HUES48 (cell line): Measurements from ENCODE around the gene TRAK2.
"Not testable (repeated sequence)": the region's sequence is repeated elsewhere in the genome, so short reads cannot be mapped to it uniquely, and the experiment has no call there.

ENCODE experiments used
- H3K27ac ChIP-seq: one replicate; pipeline ENCODE4 v1.7.0; 2013; ENCODE audit warnings: low read depth, low read length, inconsistent platforms
- H3K27me3 ChIP-seq: 2 replicates; pipeline ENCODE4 v1.6.1; 2013; ENCODE audit warnings: mild to moderate bottlenecking, low read length; ENCODE audit not compliant: control insufficient read depth, insufficient read depth
- H3K36me3 ChIP-seq: 2 replicates; pipeline ENCODE4 v1.6.1; 2013; ENCODE audit warnings: low read length; ENCODE audit not compliant: control insufficient read depth, insufficient read depth
- H3K4me1 ChIP-seq: 2 replicates; pipeline ENCODE4 v1.6.1; 2013; ENCODE audit warnings: mild to moderate bottlenecking, low read length; ENCODE audit not compliant: control insufficient read depth, insufficient read depth
- H3K4me3 ChIP-seq: 2 replicates; pipeline ENCODE4 v1.5.1; 2013; ENCODE audit warnings: mild to moderate bottlenecking, low read depth, low read length
- H3K9ac ChIP-seq: 2 replicates; pipeline ENCODE4 v1.6.1; 2013; ENCODE audit warnings: mild to moderate bottlenecking, low read depth, low read length, moderate library complexity
- H3K9me3 ChIP-seq: 2 replicates; pipeline ENCODE4 v1.6.1; 2013; ENCODE audit warnings: low read length; ENCODE audit not compliant: control insufficient read depth, insufficient read depth

TRAK2 gene

GRCh38 chr2:201448701-201449100 lies 2.6 kb downstream of the TRAK2 start:
- no peak overlapping the region for H3K4me3 ChIP-seq
- no peak overlapping the region for H3K9ac ChIP-seq
- no peaks in the 10 kb centered on the region for H3K27me3 ChIP-seq
- H3K36me3 ChIP-seq: no peaks in the 10 kb centered on the region
- peaks cover 9% of the 10 kb centered on the region; the same call in 1 of the 2 replicates for H3K4me1 ChIP-seq
- no peaks in the 10 kb centered on the region for H3K9me3 ChIP-seq
- no peak overlapping the region for H3K27ac ChIP-seq

GRCh38 chr2:201448061-201448460 lies 3.2 kb downstream of the TRAK2 start:
- Histone ChIP-seq H3K4me1 (peaks cover 7% of the 10 kb centered on the region; the same call in 1 of the 2 replicates), H3K27me3 (no peaks in the 10 kb centered on the region), H3K4me3 (no peak overlapping the region), H3K9ac (no peak overlapping the region), H3K36me3 (no peaks in the 10 kb centered on the region), H3K27ac (no peak overlapping the region), H3K9me3 (no peaks in the 10 kb centered on the region)

- Histone ChIP-seq H3K27ac (no peak overlapping the region), H3K9ac (no peak overlapping the region), H3K27me3 (no peaks in the 10 kb centered on the region), H3K4me1 (peaks cover 3% of the 10 kb centered on the region; the same call in 1 of the 2 replicates), H3K9me3 (no peaks in the 10 kb centered on the region), H3K36me3 (no peaks in the 10 kb centered on the region), H3K4me3 (no peak overlapping the region)
These were observed 4.2 kb downstream of the TRAK2 start for GRCh38 chr2:201447086-201447485.

- H3K9ac ChIP-seq: no peak overlapping the region
- no peaks in the 10 kb centered on the region for H3K9me3 ChIP-seq
- H3K27ac ChIP-seq: no peak overlapping the region
- H3K36me3 ChIP-seq: no peaks in the 10 kb centered on the region
- no peaks in the 10 kb centered on the region for H3K4me1 ChIP-seq
- no peak overlapping the region for H3K4me3 ChIP-seq
- no peaks in the 10 kb centered on the region for H3K27me3 ChIP-seq
These were observed 6.4 kb downstream of the TRAK2 start for GRCh38 chr2:201444746-201445465.

GRCh38 chr2:201441409-201441808 lies 9.8 kb downstream of the TRAK2 start:
- no peaks in the 10 kb centered on the region for H3K27me3 ChIP-seq
- H3K4me1 ChIP-seq: peaks cover 2% of the 10 kb centered on the region; the same call in 1 of the 2 replicates
- no peaks in the 10 kb centered on the region for H3K9me3 ChIP-seq
- no peak overlapping the region for H3K9ac ChIP-seq
- no peak overlapping the region for H3K4me3 ChIP-seq
- H3K27ac ChIP-seq: no peak overlapping the region
- H3K36me3 ChIP-seq: no peaks in the 10 kb centered on the region

GRCh38 chr2:201440182-201440581 lies 11.1 kb downstream of the TRAK2 start:
- Histone ChIP-seq H3K27me3 (no peaks in the 10 kb centered on the region), H3K4me3 (no peak overlapping the region), H3K9ac (no peak overlapping the region), H3K9me3 (no peaks in the 10 kb centered on the region), H3K4me1 (peaks cover 2% of the 10 kb centered on the region; the same call in 1 of the 2 replicates), H3K36me3 (no peaks in the 10 kb centered on the region), H3K27ac (no peak overlapping the region)

- H3K27ac ChIP-seq, H3K36me3 ChIP-seq, H3K4me1 ChIP-seq: not testable (repeated sequence)
These were observed 11.8 kb downstream of the TRAK2 start for GRCh38 chr2:201439336-201439922.

GRCh38 chr2:201436141-201436540 lies 15.1 kb downstream of the TRAK2 start:
- Histone ChIP-seq H3K27ac (no peak overlapping the region), H3K27me3 (no peaks in the 10 kb centered on the region), H3K4me3 (no peak overlapping the region), H3K4me1 (peaks cover 2% of the 10 kb centered on the region; the same call in 1 of the 2 replicates), H3K9ac (no peak overlapping the region), H3K9me3 (0 out of 2 replicates have a peak, but pooled peaks cover 4% of the 10 kb centered on the region), H3K36me3 (no peaks in the 10 kb centered on the region)

More at GRCh38 chr2:201439336-201439922, 11.8 kb downstream of the TRAK2 start:
- H3K4me3 ChIP-seq, H3K9me3 ChIP-seq, H3K9ac ChIP-seq, H3K27me3 ChIP-seq: not testable (repeated sequence)

- 0 out of 2 replicates have a peak, but pooled peaks cover 12% of the 10 kb centered on the region for H3K9me3 ChIP-seq
- no peak overlapping the region for H3K9ac ChIP-seq
- no peaks in the 10 kb centered on the region for H3K27me3 ChIP-seq
- no peaks in the 10 kb centered on the region for H3K36me3 ChIP-seq
- H3K4me1 ChIP-seq: peaks cover 2% of the 10 kb centered on the region; the same call in 1 of the 2 replicates
- no peak overlapping the region for H3K4me3 ChIP-seq
- no peak overlapping the region for H3K27ac ChIP-seq
These were observed 17.8 kb downstream of the TRAK2 start for GRCh38 chr2:201433394-201433995.

GRCh38 chr2:201432621-201433393 lies 18.5 kb downstream of the TRAK2 start:
- no peaks in the 10 kb centered on the region for H3K4me1 ChIP-seq
- no peak overlapping the region for H3K27ac ChIP-seq
- H3K9ac ChIP-seq: no peak overlapping the region
- no peak overlapping the region for H3K4me3 ChIP-seq
- H3K27me3 ChIP-seq: no peaks in the 10 kb centered on the region
- H3K9me3 ChIP-seq: 0 out of 2 replicates have a peak, but pooled peaks cover 12% of the 10 kb centered on the region
- H3K36me3 ChIP-seq: no peaks in the 10 kb centered on the region
